ENCODE data around the gene CACNG4. TPM values are rescaled to one million over a fixed set of nuclear protein-coding genes. Genes with fewer than 3 reads are reported as not detected.

Gene CACNG4
- total and polyA plus RNA-seq, 9 donors, result 2.3 to 17.1 (median 10.3) TPM

DNA sequence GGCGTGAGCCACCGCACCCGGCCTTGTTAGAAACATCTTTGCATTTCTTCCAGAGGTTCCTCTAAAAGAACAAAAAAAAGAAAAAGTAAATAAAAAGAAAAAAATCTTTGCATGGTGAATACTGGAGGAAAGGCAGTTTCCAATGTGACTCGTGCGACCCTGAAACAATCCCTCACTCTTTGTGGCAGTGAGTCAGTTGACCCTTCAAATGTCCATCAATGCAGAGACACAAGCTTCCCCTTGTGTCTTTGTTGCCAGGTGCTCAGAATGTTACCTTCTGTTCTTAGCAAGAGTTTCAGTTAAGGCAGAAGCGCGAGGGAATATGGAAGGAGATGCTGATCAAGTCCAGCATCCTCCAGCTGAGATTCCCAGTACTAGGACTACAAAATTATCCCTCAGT is 16.4 kb downstream of the CACNG4 start:
- no peaks in the 10 kb centered on the region for H3K36me3 ChIP-seq (ENCODE audit: control insufficient read depth, insufficient read depth, low read length)
- no peaks in the 10 kb centered on the region for H3K4me1 ChIP-seq (ENCODE audit: control insufficient read depth, insufficient read depth, low read length)
- H3K27ac ChIP-seq (ENCODE audit: low read length), result no peak overlapping the region
- H3K4me3 ChIP-seq (ENCODE audit: low read length), result no peak overlapping the region
- H3K9me3 ChIP-seq (replicated peaks; ENCODE audit: control insufficient read depth, low read depth, low read length), result no peaks in the 10 kb centered on the region
- no peak for DNase-seq
- 88% methylated on average over 2 of the region's 7 CpGs for WGBS (ENCODE audit: insufficient coverage)
- H3K27me3 ChIP-seq (ENCODE audit: control insufficient read depth, insufficient read depth, low read length), result peaks cover 20% of the 10 kb centered on the region

DNA sequence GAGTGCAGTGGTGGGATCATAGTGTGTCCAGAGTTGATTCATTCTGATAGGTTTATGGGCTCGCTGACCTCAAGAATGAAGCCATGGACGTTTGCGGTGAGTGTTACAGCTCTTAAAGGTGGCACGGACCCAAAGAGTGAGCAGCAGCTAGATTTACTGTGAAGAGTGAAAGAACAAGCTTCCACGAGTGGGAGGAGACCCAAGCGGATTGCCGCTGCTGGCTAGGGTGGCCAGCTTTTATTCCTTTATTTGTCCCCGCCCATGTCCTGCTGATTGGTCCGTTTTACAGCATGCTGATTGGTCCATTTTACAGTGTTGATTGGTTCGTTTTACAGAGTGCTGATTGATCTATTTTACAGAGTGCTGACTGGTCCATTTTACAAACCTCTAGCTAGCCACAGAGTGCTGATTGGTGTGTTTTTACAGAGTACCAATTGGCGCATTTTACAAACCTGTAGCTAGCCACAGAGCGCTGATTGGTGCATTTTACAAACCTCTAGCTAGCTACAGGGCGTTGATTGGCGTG is 17.5 kb downstream of the CACNG4 start:
- WGBS (ENCODE audit: insufficient coverage), result 78% methylated on average over 8 of the region's 14 CpGs
- H3K27ac ChIP-seq (ENCODE audit: low read length), result no peak overlapping the region
- H3K36me3 ChIP-seq (ENCODE audit: control insufficient read depth, insufficient read depth, low read length), result no peaks in the 10 kb centered on the region
- no peak for DNase-seq
- H3K9me3 ChIP-seq (replicated peaks; ENCODE audit: control insufficient read depth, low read depth, low read length), result no peaks in the 10 kb centered on the region
- H3K4me1 ChIP-seq (ENCODE audit: control insufficient read depth, insufficient read depth, low read length), result no peaks in the 10 kb centered on the region
- H3K4me3 ChIP-seq (ENCODE audit: low read length), result no peak overlapping the region
- peaks cover 16% of the 10 kb centered on the region for H3K27me3 ChIP-seq (ENCODE audit: control insufficient read depth, insufficient read depth, low read length)

DNA sequence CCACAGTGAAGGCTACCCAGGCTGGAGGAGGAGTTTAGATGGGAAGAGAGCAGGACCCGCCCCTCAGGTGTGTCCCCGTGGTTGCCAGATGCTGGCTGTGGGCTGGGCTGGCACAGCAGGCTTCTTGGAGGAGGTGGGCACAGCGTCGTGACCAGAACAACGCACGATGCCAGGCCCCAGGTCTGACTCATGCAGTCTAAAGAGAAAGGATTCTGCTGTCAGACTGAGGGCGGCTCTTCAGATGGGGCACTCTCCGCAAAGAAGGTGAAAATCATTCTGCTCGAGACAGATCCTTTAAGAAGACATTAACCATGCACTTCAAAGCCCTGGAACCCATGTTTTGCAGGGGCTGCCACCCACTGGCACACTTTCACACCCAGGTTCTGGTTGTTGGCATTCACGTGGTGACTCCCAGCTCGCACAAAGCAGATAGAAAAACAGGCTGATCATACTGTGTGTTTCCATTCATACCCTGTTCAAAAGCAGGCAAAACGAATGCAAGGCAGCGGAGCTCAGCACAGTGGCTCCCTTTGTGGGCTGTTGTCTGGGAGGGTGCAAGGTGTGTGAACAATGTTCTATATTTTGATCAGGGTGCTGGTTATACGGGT is 19.0 kb downstream of the CACNG4 start:
- WGBS (ENCODE audit: insufficient coverage), result 64% methylated on average over 11 of the region's 14 CpGs
- Histone ChIP-seq H3K4me3 (ENCODE audit: low read length) (no peak overlapping the region), H3K27ac (ENCODE audit: low read length) (no peak overlapping the region), H3K36me3 (ENCODE audit: control insufficient read depth, insufficient read depth, low read length) (no peaks in the 10 kb centered on the region), H3K4me1 (ENCODE audit: control insufficient read depth, insufficient read depth, low read length) (no peaks in the 10 kb centered on the region), H3K27me3 (ENCODE audit: control insufficient read depth, insufficient read depth, low read length) (peaks cover 12% of the 10 kb centered on the region), H3K9me3 (replicated peaks; ENCODE audit: control insufficient read depth, low read depth, low read length) (no peaks in the 10 kb centered on the region)
- no peak for DNase-seq

DNA sequence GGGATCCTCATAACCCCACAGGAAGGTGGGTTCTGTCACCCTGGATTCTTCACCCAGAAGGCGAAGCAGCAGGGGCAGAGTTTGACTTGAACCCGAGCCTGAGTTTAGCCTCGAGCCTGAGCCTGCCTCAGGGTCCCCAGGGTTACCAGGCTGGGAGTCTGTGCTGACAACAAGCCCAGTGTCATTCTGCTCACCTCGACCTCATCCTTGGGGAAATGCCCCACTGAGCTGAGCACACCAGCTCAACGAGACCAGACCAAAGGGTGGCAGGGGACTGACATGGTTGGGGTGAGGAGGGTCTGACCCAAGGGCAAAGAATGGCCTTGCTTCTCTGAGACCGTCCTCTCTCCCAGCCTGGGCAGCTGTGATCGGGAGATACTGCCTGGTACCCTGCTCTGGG is 20.2 kb downstream of the CACNG4 start:
- no peak for DNase-seq
- Histone ChIP-seq H3K9me3 (replicated peaks; ENCODE audit: control insufficient read depth, low read depth, low read length) (no peaks in the 10 kb centered on the region), H3K4me1 (ENCODE audit: control insufficient read depth, insufficient read depth, low read length) (no peaks in the 10 kb centered on the region), H3K27ac (ENCODE audit: low read length) (no peak overlapping the region), H3K4me3 (ENCODE audit: low read length) (no peak overlapping the region), H3K36me3 (ENCODE audit: control insufficient read depth, insufficient read depth, low read length) (no peaks in the 10 kb centered on the region), H3K27me3 (ENCODE audit: control insufficient read depth, insufficient read depth, low read length) (peaks cover 9% of the 10 kb centered on the region)
- 77% methylated on average over 6 of the region's 7 CpGs for WGBS (ENCODE audit: insufficient coverage)

DNA sequence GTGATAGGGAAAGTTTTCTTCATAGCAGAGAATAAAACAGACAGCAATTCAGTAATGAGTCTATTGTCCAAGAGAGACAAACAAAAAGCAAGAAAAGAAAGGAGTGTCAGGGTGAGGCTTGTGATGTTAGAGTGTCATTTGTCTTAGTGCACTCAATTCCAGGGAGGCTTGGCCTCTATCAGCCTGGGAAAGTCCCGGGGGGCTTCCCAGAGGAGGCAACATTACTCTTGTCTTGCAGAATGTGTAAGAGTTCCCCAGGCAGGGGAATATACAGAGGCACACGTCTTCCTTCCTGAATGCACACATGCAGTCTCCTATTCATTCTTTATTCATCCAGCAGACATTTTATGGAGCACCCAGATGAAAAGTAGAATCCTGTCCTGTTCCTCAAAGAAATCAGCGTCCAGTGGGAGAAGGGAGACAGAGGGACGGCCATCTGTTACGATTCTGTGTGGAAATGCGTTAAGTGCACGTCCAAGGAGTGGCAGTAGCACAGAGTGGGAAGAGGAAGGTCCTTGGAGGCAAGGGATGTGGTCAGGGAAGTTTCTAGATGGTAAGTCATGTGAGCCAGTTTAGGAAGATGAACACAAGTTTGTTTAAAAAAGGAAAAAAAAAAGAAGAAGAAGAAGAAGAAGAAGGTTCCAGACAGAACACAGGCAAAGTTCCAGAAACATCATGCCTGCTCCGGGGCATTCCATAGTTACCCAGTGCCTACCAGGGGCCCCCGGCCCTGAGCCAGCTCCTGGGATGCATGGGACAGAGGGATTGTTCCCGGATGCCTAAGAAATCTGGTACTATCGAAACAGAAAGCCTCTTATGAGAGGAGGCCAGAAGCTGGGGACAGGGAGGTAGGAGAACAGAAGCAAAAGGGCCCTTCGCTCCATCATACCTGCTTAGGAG is 21.1 kb downstream of the CACNG4 start:
- peaks cover 12% of the 10 kb centered on the region for H3K27me3 ChIP-seq (ENCODE audit: control insufficient read depth, insufficient read depth, low read length)
- no peak for DNase-seq

DNA sequence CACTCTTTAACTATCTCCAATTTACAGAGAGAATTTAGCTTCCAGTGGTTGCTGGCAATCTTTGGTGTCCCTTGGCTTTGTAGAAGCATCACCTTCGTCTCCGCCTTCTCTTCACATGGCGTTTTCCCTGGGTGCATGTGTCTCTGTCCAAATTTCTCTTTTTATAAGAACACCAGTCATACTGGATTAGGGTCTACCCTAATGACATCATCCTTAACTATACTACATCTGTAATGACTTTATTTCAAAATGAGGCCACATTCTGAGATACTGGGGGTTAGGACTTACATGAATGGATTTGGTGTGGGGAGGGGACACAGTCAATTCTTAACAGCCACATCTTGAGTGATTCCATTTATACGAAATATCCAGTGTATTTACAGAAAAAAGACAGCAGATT is 22.2 kb downstream of the CACNG4 start:
- Histone ChIP-seq H3K4me3 (ENCODE audit: low read length) (no peak overlapping the region), H3K36me3 (ENCODE audit: control insufficient read depth, insufficient read depth, low read length) (no peaks in the 10 kb centered on the region), H3K9me3 (replicated peaks; ENCODE audit: control insufficient read depth, low read depth, low read length) (no peaks in the 10 kb centered on the region), H3K27ac (ENCODE audit: low read length) (no peak overlapping the region), H3K4me1 (ENCODE audit: control insufficient read depth, insufficient read depth, low read length) (no peaks in the 10 kb centered on the region), H3K27me3 (ENCODE audit: control insufficient read depth, insufficient read depth, low read length) (peaks cover 12% of the 10 kb centered on the region)
- no peak for DNase-seq
- no CpG with 5 or more reads among the region's 4 CpGs for WGBS (ENCODE audit: insufficient coverage)

More for the DNA sequence above, 21.1 kb downstream of the CACNG4 start:
- Histone ChIP-seq H3K9me3 (replicated peaks; ENCODE audit: control insufficient read depth, low read depth, low read length) (no peaks in the 10 kb centered on the region), H3K27ac (ENCODE audit: low read length) (no peak overlapping the region), H3K4me3 (ENCODE audit: low read length) (no peak overlapping the region), H3K36me3 (ENCODE audit: control insufficient read depth, insufficient read depth, low read length) (no peaks in the 10 kb centered on the region), H3K4me1 (ENCODE audit: control insufficient read depth, insufficient read depth, low read length) (no peaks in the 10 kb centered on the region)
- 86% methylated on average over 10 of the region's 12 CpGs for WGBS (ENCODE audit: insufficient coverage)

DNA sequence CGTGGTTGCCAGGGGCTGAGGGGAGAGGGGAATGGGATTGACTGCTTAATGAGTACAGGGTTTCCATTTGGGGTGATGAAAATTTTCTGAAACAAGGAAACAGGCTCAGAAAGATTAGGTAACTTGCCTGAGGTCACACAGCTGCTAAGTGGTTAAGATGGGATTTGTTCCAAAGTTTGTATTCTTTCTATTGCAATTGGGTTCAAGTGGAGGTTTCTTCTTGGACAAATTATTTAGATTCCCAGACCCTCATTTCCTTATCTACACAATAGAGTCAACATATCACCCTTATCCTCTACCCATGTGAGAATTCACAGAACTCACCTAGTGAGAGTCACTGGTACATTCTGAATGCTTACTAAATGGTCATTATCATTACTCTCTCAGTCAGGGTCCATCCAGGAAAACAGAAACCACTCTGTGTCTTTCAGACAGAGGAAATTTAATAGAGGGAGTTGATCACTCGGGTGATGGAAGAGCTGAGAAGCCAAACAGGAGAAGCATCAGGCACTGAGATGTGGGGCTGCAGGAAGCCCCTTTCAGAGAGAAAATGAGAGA is 22.6 kb downstream of the CACNG4 start:
- H3K36me3 ChIP-seq (ENCODE audit: control insufficient read depth, insufficient read depth, low read length), result no peaks in the 10 kb centered on the region
- 54% methylated on average over 2 of the region's 2 CpGs for WGBS (ENCODE audit: insufficient coverage)
- no peak overlapping the region for H3K27ac ChIP-seq (ENCODE audit: low read length)
- peaks cover 12% of the 10 kb centered on the region for H3K27me3 ChIP-seq (ENCODE audit: control insufficient read depth, insufficient read depth, low read length)
- H3K9me3 ChIP-seq (replicated peaks; ENCODE audit: control insufficient read depth, low read depth, low read length), result no peaks in the 10 kb centered on the region
- H3K4me1 ChIP-seq (ENCODE audit: control insufficient read depth, insufficient read depth, low read length), result no peaks in the 10 kb centered on the region
- no peak overlapping the region for H3K4me3 ChIP-seq (ENCODE audit: low read length)
- DNase-seq, result no peak

DNA sequence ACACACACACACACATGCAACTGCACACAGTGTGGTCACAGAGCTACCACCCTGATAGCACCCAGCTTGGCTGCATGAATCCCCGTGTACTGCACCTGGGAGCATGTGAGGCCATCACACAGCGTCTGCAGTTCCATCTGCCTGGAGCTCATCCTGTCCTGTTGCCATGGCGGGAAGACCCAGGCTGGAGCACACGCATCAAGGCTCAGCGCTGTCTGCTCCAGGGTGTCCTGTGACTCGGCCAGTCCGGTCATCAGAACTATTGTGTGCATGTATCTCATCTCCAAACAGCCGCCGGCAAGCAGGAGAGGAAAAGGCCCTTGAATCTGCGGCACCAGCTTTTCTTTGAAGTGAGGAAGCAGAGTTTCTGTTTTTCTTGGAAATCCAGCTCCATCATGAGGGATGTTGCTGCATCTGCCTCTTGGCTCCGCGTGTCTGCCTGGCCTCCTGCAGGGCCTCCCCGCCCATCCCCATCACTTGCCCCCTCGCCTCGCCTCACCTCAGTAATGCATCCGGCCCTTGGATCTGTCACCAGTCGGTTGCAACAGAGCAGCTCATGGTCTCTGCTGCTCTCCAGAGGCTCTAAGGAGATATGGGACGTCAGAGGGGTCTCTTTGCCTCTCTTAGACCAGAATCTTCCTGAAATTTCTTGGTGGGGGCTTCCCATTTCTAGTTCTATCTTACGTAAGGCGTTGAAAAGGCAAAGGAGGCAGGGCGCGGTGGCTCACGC is 23.7 kb downstream of the CACNG4 start:
- Histone ChIP-seq H3K4me3 (ENCODE audit: low read length) (no peak overlapping the region), H3K27me3 (ENCODE audit: control insufficient read depth, insufficient read depth, low read length) (peaks cover 12% of the 10 kb centered on the region), H3K4me1 (ENCODE audit: control insufficient read depth, insufficient read depth, low read length) (no peaks in the 10 kb centered on the region), H3K9me3 (replicated peaks; ENCODE audit: control insufficient read depth, low read depth, low read length) (no peaks in the 10 kb centered on the region), H3K36me3 (ENCODE audit: control insufficient read depth, insufficient read depth, low read length) (no peaks in the 10 kb centered on the region), H3K27ac (ENCODE audit: low read length) (no peak overlapping the region)
- no peak for DNase-seq
- WGBS (ENCODE audit: insufficient coverage), result 71% methylated on average over 21 of the region's 23 CpGs

DNA sequence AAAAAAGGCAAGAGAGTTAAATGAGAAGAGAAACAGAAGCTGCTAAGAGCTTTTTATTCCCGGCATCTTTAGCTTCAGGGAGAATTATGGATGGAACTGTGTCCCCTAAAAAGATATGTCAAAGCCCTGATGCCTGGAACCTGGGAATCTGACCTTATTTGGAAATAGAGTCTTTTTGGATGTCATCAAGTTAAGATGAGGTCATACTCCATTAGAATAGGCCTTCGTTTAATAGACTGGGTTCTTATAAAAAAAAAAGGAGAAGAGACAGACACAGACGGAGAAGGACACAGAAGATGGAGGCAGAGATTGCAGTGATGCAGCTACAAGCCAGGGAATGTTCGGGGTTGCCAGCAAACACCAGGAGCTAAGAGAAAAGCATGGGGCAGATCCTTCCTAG is 24.6 kb downstream of the CACNG4 start:
- 73% methylated on average over 3 of the region's 4 CpGs for WGBS (ENCODE audit: insufficient coverage)
- DNase-seq, result no peak
- no peaks in the 10 kb centered on the region for H3K36me3 ChIP-seq (ENCODE audit: control insufficient read depth, insufficient read depth, low read length)
- peaks cover 8% of the 10 kb centered on the region for H3K27me3 ChIP-seq (ENCODE audit: control insufficient read depth, insufficient read depth, low read length)
- H3K27ac ChIP-seq (ENCODE audit: low read length), result no peak overlapping the region
- no peaks in the 10 kb centered on the region for H3K9me3 ChIP-seq (replicated peaks; ENCODE audit: control insufficient read depth, low read depth, low read length)
- no peak overlapping the region for H3K4me3 ChIP-seq (ENCODE audit: low read length)
- no peaks in the 10 kb centered on the region for H3K4me1 ChIP-seq (ENCODE audit: control insufficient read depth, insufficient read depth, low read length)

DNA sequence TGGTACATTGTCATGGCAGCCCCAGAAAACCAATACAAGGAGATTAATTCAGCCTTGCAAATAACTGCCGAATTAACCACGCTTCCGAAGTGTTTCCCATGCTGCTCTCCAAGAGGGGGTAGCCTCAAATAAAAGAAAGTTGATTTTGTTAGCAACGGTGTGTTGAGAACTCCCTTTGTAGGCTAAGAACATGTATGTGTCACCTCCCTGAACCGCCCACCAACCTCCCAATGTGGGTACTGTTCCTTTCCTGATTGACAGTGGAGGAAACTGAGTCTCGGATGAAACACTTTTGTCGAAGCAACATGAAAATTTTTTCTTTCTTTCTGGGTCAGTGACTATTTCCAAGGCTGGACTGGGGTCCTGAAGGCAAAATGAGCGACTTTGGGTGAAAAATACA is 25.1 kb downstream of the CACNG4 start:
- Histone ChIP-seq H3K36me3 (ENCODE audit: control insufficient read depth, insufficient read depth, low read length) (no peaks in the 10 kb centered on the region), H3K4me1 (ENCODE audit: control insufficient read depth, insufficient read depth, low read length) (no peaks in the 10 kb centered on the region), H3K27ac (ENCODE audit: low read length) (no peak overlapping the region), H3K9me3 (replicated peaks; ENCODE audit: control insufficient read depth, low read depth, low read length) (no peaks in the 10 kb centered on the region), H3K27me3 (ENCODE audit: control insufficient read depth, insufficient read depth, low read length) (peaks cover 6% of the 10 kb centered on the region), H3K4me3 (ENCODE audit: low read length) (no peak overlapping the region)
- 87% methylated on average over 4 of the region's 8 CpGs for WGBS (ENCODE audit: insufficient coverage)
- no peak for DNase-seq
